SHP77 (cell line): ENCODE measurements around the gene EME2.

Experiments
- DNase-seq, 2 experiments: peaks; one replicate each; lab custom pipeline; 2025; lab: John Stamatoyannopoulos, UW

Gene EME2

DNA sequence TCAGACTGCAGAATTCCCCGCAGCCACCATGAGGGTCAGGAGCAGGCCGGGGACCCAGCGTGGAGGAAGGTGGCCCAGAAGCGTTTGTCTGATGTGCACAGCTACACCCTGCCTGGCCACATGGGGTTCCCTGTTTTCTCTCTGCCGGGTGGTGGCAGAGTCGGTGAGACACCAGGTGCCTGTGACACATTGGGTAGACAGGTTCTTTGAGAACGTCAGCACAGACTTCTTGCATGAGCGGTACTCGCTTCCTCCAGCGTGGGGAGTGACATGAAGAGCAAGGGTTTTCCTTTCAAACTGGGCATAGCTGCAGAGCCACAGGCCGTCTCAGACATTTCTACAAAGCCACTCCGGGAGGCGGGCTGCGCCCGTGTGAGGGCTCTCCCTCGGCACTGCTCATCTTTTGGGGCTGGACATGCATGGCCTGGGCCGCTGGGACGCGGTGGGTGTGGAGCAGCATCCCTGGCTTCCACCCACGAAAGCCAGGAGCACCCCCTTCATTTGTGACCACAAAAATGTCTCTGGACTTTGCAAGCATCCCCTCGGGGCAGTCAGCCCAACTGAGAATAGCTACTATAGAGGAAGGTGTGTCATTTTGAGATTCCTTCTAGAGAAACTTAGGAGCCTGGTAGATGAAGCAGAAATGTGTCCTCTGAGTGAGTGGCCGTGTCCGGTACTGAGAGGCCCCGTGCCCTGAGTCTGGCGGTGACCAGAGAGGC lies 27.3 kb upstream of the EME2 start:
- no peak for DNase-seq

DNA sequence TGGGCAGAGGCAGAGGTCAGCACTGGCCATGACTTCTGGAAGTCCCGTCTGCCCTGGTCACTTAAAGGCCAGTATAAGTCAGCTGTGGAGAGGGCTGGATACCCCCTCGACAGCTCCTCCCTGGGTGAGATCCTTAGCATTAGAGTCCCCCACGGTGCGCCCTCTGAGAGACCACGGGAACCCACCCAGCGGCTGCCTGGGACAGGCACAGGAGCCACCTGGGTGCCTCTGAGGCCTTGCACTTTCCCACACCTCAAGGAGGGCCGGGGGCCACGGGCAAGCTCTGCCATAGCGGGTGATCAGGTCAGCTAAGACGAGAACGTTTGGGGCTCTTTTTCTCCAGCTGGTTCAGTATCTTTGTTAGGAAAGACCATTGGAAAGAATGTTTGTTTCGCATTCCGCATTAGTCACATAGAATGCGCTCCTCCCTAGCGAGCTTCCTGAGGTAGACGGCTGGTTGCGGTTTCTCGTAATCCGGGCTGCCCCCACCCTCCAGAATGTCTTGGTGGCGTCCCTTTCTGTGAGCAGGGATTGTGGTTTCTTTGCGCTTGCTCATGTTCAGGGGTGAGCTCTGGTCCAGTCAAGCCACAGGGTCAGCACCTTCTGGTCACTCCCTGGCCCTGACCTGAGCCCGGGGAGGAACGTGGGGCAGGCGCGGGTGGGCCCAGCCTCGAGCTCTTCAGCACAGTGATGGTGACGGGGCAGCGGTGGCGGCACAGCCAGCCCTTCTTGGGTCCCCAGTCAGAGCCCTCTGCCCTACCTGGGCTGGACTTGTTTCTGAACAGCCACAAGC lies 26.5 kb upstream of the EME2 start:
- DNase-seq = no peak

DNA sequence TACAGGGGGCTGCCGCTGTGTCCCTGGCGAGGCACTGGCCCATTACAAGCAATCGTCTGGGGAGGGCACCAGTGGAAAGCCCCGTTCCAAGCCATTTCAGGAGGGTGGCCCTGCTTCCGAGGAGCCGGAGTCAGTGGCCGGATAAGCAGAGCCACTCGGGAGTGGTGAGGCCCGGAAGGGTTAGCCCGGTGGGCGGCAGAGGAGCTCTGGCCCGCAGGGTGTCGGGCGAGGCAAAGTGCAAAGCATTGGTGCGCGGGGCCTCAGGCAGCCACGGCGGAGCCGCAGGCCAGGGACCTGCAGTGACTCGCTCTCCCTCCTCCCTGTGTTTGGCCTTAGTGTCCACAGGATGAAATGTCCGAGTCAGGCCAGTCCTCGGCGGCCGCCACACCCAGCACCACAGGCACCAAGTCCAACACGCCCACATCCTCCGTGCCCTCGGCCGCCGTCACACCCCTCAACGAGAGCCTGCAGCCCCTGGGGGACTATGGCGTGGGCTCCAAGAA lies 25.9 kb upstream of the EME2 start:
- no peak for DNase-seq

DNA sequence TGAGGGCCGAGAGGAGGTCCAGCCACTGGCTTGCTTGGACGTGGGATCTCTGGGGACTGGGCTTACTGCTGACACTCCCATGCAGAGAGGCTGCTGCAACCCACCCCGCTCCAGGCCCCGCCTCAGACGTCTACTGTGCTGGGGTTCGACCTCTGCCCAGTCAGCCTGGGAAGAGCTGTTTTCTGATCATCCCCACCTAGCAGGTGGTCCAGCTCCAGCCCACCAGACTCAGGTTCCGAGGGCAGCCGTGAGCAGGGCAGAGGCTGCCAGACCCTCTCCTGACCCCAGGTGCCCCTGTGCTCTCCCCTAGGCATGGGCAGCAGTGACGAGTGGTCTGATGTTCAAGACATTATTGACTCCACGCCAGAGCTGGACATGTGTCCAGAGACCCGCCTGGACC lies 24.7 kb upstream of the EME2 start:
- no peak for DNase-seq

DNA sequence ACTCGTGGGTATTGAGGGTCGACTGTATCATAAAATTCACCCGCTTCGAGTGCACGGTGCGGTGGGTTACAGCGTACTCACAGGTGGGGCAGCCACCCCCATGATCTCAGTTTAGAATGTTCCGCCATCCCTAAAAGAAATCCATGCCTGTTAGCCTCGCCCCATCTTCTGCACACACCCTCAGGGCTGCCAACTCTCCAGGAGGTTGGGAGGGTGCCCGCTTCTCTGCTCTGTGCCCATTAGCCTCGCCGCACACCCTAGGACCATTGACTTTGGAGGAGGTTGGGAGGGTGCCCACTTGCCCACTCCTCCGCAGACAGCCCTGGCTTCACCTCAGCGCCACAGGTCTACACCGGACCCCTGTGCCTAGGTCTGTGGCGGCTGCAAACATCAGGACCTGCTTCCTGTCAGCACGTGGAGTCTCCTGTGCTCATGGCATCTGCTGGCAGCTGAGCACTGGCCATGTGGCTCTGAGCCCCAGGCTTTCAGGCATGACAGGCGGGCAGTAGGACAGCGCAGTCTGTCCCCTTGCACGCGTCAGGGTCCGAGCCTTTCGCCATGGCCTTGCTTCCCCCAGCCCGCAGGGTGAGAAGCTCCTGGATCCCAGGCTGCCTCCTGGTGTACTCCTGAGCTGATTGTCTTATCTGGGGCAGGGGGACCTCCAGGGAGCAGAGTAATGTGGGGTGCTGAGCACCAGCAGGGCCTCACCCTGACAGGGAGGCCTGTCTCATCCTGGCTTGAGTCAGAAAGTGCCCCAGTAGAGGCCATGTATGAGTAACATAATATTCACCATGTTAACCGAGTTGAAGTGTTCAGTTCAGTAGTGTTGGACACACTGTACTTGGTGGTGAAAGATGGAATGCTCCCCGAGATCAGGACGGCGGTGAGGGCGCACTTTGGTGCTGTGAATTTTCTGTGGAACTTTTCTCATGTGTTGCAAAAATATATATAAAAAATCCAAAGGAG lies 23.2 kb upstream of the EME2 start:
- DNase-seq = no peak

DNA sequence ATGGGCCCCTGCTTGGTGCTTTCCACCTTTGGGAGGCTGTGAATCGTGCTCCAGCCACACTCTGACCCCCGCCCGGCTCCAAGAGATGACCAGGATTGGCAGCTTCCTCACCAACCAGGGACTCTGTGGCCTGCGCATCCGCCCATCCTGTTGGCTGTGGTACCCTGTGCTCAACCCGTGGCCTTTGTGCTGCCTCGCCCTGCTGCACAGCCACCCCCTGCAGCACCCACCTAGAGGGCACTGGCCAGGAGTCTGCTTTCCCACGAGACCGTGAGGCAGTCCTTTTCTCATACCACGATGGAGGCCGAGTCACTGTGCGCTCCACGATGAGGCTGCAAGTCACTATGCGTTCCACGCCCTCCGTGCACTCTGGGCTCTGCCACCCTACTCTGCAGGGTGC lies 20.7 kb upstream of the EME2 start:
- DNase-seq = no peak

DNA sequence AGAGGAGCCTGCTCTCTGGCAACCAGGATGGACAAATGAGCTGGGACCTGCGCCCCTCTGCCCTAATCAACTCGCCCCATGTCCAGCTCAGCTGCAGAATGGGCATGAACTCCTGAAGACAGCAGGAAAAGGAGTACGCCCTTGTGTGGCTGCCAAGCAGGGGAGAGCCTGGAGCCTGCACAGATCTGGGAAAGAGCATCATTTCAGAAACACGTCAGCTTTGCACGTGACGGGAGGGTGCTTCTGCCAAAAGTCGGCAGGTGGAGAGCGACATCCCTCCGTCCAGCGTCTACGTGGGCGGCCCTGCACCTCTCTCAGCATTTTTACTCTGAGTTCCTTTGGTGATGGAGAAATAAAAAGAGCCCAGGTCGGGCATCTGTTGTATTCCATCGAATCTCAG lies 19.8 kb upstream of the EME2 start:
- no peak for DNase-seq

DNA sequence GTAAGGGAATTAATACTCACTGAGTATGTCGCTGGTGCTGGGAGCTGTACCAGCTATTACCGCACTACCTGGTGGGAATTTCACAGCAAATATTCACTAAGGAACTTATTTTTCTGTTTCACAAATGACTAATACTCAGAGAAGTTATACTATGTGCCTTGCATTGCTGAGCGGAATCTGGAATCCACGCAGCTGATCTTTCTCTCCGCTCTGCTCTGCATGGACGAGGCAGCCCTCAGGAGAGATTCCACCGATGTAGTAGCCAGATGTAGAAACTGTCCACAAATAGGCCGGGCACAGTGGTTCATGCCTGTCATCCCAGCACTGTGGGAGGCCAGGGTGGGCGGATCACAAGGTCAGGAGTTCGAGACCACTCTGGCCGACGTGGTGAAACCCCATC lies 18.4 kb upstream of the EME2 start:
- DNase-seq = no peak

DNA sequence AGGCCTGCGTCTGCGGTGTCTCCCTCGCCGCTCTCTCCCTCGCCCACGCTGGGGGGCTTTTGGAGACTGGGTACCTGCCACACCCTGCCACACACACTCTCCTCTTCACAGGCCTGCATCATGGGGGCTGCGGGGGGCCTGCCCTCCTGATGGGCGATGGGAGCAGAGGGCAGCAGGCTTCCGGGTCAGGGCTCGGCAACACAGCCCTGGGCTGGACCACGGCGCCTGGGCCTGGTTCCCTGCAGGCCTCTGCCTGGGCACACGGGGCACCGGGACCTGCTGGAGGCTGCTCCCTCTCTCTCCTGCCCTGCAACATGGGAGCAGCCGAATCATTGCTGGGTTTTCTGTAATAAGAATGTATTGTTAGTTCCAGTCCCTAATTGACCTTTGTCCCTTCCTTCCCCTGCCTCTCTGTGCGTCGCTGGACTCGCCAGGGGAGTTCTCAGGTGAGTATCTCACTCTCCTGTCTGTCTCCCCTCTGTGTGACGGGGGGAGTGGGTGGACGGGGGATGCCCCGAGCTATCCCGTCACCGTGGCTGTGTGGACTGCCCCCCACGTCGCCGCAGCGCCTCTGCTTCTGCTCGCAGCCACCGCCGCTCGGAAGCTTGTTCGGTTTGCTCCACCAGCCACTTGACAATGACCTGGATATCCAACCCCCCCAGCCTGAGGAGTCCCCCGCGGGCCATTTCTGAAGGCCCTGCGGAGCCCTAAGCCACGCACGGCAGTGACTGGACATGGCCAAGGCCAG lies 14.7 kb upstream of the EME2 start:
- no peak for DNase-seq

DNA sequence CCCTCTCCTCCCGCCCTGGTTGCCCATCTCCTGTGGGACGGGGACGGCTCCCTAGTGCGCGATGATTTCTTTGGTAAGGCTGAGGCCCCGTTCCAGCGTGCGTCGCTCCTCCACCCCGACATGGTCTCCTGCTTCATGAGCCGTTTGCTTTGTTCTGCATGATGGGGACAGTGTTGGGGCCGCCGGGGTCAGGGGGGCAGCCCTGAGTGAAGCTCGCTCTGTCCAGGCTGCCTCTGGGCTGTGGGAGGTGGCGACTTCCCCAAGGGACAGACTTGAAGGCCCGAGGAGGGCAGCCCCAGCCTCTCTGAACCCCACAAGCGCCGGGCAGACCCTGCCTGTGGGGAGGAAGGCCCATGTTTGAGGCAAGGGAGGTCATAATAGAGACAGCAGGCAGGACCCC lies 13.7 kb upstream of the EME2 start:
- no peak for DNase-seq

DNA sequence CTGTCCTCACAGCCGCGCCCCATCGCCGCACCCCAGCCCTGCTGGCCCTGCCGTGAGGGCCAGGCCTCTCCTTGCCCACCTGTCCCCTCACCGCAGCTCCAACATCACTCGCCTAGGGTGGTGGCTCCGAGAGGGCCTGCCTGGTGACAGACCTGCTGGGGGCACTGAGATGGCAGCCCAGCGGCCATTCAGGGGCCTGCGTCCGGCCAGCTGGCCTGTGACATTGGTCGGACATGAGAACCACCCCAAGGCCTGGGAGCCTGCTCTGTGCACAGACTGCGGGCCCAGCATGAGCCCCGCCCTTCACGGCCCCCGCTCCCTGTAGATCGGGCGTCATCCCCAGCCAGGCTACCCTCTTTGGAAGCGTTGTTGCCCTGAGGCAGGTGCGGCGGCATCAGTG lies 13.1 kb upstream of the EME2 start:
- DNase-seq = no peak

DNA sequence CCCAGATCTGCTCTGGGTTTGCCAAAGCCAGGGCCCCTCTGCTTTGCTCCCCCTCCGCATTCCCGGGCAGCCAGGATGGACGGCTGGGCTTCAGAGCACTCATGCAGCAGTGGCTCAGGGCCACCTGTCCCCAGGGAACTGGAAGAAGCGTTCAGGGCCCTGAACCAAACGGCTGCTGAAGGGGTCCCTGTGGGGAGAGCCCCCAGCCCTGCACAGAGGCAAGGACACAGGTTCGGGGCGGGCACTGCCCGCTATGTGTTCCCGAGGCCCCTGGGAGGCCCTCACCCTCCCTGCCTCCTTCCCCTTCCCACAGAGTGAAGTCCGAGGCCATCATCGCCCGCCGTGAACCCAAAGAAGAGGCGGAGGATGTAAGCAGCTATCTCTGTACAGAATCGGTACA lies 11.7 kb upstream of the EME2 start:
- DNase-seq = no peak

DNA sequence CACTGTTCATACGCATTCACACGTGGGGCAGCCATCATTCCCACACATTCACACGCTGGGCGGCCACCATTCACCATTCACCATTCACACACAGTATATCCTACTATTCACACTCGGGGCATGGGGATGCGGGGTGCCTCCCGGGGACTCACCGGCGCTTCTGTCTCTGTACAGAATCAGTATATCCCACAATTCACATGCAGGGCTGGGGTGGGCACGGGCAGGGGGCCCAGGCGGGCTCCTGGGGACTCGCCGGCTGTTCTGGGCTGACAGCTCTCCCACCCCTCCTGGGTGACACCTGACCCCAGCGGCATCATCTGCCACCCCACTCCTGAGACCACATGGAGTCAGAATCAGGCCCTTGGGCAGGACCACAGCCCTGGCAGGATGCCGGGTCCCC lies 10.9 kb upstream of the EME2 start:
- no peak for DNase-seq

DNA sequence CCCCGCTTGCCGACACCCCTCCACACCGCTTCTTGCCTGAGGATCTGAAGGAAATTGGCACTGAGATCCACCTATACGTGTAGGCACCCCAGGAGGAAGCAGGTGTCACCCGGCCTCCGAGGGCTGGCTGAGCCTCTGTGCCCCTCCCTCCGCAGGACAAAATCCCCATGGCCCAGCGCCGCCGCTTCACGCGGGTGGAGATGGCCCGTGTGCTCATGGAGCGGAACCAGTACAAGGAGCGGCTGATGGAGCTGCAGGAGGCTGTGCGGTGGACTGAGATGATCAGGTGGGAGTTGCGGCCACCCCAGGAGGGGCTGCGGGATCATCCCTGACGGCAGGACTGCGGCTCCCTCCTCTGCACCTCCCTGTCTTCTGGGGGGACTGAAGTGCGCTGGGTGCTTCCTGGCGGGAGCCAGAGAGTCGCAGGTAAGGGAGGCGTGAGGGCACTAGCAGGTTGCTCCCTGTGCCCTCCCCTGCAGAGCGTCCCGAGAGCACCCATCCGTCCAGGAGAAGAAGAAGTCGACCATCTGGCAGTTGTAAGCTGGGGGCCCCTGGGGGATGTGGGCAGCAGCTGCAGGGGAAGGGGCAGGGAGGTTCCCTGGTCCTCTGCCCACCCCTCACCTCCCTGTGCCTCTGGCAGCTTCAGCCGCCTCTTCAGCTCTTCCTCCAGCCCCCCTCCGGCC lies 10.3 kb upstream of the EME2 start:
- no peak for DNase-seq

DNA sequence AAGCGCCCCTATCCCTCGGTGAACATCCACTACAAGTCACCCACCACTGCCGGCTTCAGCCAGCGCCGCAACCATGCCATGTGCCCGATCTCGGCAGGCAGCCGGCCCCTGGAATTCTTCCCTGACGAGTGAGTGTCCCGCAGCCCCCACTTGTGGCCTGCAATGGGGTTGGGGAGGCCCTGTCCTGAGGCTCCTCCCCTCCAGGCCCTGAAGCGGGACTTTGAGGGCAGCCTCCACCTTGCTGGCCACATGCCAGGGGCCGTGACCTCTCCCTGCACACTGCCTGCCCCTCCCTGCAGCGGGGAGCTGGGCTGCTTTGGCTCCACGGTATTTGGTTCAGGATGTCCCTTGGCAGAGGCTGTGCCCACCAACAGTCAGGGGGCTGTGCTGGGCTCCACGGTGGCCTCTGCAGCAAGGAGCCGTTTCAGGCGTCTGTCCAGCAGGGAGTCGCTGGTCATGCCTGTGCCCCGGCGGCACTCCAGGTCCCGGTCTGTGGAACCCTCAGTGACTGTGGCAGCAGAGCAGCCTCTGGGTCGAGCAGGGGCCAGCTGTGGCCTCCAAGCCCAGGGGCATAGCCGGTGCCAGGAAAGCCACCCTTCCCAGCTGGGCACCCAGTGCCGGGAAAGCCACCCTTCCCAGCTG lies 9.6 kb upstream of the EME2 start:
- no peak for DNase-seq

DNA sequence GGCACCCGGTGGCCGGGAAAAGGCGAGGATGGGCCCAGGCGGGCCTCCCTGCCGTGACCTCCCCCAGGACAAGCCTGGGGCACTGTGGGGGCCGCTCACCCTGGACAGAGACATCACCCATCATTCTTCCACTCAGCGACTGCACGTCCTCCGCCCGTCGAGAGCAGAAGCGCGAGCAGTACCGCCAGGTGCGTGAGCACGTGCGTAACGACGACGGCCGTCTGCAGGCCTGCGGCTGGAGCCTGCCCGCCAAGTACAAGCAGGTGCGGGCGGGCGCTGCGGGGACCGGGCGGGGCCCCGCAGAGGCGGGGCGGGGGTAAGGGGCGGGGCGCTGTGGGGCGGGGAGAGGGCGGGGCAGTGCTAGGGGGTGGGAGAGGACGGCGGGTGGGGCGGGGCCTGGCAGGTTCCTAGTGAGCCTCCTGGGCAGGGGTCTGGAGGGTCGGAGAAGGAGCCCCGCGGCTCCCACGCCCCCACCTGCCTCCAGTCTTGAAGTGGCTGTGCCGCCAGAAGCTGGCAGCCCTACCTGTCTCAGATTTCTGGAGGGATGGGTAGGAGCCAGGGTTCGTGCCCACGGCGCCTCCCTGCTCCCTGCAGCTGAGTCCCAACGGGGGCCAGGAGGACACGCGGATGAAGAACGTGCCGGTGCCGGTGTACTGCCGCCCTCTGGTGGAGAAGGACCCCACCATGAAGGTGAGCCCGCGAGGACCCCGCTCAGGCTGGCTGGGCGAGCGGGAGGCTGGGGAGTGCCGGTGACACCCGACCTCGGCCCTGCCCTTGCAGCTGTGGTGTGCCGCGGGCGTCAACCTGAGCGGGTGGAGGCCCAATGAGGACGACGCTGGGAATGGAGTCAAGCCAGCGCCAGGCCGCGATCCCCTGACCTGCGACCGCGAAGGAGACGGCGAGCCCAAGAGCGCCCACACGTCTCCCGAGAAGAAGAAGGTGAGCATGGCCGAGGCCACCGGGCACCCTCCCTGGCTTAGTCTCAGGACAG lies 8.8 kb upstream of the EME2 start:
- DNase-seq = no peak

DNA sequence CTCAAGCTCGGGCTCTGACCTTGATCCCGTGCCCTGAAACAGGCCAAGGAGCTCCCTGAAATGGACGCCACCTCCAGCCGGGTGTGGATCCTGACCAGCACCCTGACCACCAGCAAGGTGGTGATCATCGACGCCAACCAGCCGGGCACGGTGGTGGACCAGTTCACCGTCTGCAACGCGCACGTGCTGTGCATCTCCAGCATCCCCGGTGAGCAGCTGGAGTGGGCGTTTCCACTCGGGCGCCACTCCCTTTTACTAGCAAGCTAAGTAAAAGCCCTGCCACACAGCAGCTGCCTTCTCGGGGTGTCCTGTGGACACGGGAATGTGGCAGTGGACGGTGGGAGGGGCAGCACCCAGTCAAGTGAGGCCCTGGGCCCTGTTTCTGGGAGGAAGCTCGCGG lies 7.6 kb upstream of the EME2 start:
- DNase-seq = no peak

DNA sequence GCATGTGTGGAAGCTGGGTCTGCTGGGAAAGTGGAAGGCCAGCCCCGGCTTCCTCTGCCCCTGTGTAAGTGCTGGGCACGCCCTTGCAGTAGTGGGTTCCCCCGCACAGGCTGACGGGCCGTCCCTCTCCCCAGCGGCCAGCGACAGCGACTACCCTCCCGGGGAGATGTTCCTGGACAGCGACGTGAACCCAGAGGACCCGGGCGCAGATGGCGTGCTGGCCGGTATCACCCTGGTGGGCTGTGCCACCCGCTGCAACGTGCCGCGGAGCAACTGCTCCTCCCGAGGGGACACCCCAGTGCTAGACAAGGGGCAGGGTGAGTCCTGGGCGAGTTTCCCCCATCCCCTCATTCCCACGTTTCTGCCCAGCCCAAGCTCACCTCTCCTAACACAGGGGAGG lies 6.8 kb upstream of the EME2 start:
- DNase-seq = no peak

DNA sequence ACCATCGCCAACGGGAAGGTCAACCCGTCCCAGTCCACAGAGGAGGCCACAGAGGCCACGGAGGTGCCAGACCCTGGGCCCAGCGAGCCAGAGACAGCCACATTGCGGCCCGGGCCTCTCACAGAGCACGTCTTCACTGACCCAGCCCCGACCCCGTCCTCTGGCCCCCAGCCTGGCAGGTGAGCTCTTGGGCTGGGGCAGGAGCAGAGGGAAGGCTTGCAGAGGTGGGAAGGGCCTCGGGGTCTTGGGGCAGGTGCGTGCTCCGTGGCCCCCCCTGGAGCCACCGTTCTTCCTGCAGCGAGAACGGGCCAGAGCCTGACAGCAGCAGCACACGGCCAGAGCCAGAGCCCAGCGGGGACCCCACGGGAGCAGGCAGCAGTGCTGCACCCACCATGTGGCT lies 6.4 kb upstream of the EME2 start:
- no peak for DNase-seq
